HCT116 (cell line): Measurements from ENCODE around the gene FLOT1.

Experiments used
- EZH2 ChIP-seq: fragments of 200-600 bp; sonication (generic); IDR thresholded peaks from 2 replicates; pipeline ENCODE4 v1.6.1; 2017; ENCODE audit warnings: antibody characterized with exemption, mixed run types
- POLR2AphosphoS5 ChIP-seq: IDR thresholded peaks from 2 replicates; pipeline ENCODE4 v1.6.1; 2011; ENCODE audit warnings: mild to moderate bottlenecking, low read depth, low read length, moderate library complexity
- TF ChIP-seq, protein P1 (sequence below), 3 experiments: fragments of 200-600 bp in 1 of 3; sonication (generic) in 1 of 3; IDR thresholded peaks in 2 of 3; conservative IDR thresholded peaks in 1 of 3; 2 replicates each; pipeline ENCODE4 v1.5.1; 2012 to 2017; ENCODE audit warnings: low read depth in 2 of 3, low read length in 2 of 3, antibody characterized with exemption in 1 of 3, borderline replicate concordance in 1 of 3, control low read depth in 1 of 3, mild to moderate bottlenecking in 1 of 3, mixed read lengths in 1 of 3, mixed run types in 1 of 3, moderate library complexity in 1 of 3; ENCODE audit not compliant: insufficient read depth in 1 of 3

DNA sequence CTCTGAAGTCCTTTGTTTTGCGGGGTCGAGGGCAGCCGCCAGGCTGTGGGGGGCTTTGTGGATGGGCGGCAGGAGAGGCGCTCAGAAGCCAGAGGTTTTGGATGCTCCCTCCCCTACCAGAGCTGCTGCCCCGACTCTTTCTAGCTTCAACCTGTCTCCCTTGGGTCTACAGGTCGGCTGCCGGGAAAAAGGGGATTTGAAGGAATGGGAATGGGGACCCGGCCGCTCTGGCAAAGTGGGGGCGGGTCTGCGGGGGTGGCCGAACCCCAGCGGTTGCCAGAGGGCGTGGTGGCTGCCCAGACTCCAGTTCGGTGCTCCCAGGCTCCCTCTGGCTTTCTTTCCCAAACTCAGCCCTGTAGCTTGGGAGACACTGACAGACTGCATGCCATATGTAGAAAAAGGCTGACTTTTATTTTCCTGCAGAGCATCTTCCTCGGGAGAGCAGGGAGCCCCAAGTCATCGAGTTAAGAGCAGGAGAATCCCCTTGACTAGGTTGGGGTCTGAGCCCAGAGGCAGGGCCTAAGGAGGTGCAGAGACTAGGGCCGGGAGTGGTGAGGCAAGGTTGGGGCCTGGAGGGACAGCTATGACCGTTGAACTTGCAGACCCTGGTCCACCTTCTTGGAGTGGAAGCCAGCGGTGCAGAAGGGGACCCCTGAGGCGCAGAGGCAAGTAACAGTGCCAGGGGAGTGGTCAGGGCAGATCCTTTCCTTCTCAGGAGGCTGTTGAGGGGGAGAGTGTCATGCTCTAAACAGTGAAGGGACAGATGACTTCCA is 54.6 kb downstream of the FLOT1 start:
- TF ChIP-seq, protein P1, sequence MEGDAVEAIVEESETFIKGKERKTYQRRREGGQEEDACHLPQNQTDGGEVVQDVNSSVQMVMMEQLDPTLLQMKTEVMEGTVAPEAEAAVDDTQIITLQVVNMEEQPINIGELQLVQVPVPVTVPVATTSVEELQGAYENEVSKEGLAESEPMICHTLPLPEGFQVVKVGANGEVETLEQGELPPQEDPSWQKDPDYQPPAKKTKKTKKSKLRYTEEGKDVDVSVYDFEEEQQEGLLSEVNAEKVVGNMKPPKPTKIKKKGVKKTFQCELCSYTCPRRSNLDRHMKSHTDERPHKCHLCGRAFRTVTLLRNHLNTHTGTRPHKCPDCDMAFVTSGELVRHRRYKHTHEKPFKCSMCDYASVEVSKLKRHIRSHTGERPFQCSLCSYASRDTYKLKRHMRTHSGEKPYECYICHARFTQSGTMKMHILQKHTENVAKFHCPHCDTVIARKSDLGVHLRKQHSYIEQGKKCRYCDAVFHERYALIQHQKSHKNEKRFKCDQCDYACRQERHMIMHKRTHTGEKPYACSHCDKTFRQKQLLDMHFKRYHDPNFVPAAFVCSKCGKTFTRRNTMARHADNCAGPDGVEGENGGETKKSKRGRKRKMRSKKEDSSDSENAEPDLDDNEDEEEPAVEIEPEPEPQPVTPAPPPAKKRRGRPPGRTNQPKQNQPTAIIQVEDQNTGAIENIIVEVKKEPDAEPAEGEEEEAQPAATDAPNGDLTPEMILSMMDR (IDR thresholded peaks at IDR 0.05 in 2 of 3, conservative IDR thresholded peaks at IDR 0.05 in 1 of 3; ENCODE audit: borderline replicate concordance in 1 of 3, insufficient read depth in 1 of 3, low read depth in 2 of 3, low read length in 2 of 3) = peak in 1 of 3 experiments; percentile 14; a peak in 1 of 6 replicates
- TF ChIP-seq EZH2 (no peak), POLR2AphosphoS5 (no peak)
